GM19238 (cell line): ENCODE results near the gene CEACAM3.

ENCODE experiments used
- DNase-seq: peaks from one replicate; pipeline ENCODE4 v3.0.0; 2011; ENCODE audit warnings: low spot score; ENCODE audit not compliant: insufficient read length

CEACAM3 gene

GRCh38 chr19:41792513-41793413 is 3.6 kb upstream of the CEACAM3 start:
- DNase-seq, result peak; percentile 31

- no peak for DNase-seq
These were observed 3.0 kb upstream of the CEACAM3 start for GRCh38 chr19:41793414-41793727.

GRCh38 chr19:41795031-41795461 is 1.3 kb upstream of the CEACAM3 start:
- DNase-seq, result no peak

GRCh38 chr19:41796901-41797300 is 514 bp downstream of the CEACAM3 start:
- DNase-seq, result no peak

GRCh38 chr19:41799444-41800000 is 3.1 kb downstream of the CEACAM3 start:
- no peak for DNase-seq

- DNase-seq, result no peak
These were observed 4.6 kb downstream of the CEACAM3 start for GRCh38 chr19:41801031-41801430.

- no peak for DNase-seq
These were observed 5.4 kb downstream of the CEACAM3 start for GRCh38 chr19:41801792-41802211.

- DNase-seq, result no peak
These were observed 6.4 kb downstream of the CEACAM3 start for GRCh38 chr19:41802770-41803169.

- no peak for DNase-seq
These were observed 7.9 kb downstream of the CEACAM3 start for GRCh38 chr19:41804336-41804735.

GRCh38 chr19:41807176-41807575 is 10.8 kb downstream of the CEACAM3 start:
- no peak for DNase-seq

- DNase-seq, result no peak
These were observed 12.5 kb downstream of the CEACAM3 start for GRCh38 chr19:41808663-41809566.

- DNase-seq, result no peak
These were observed 13.9 kb downstream of the CEACAM3 start for GRCh38 chr19:41810301-41810700.

GRCh38 chr19:41811036-41811435 is 14.6 kb downstream of the CEACAM3 start:
- no peak for DNase-seq

- no peak for DNase-seq
These were observed 15.6 kb downstream of the CEACAM3 start for GRCh38 chr19:41811981-41812380.

- no peak for DNase-seq
These were observed 17.5 kb downstream of the CEACAM3 start for GRCh38 chr19:41813911-41814310.

- no peak for DNase-seq
These were observed 18.9 kb downstream of the CEACAM3 start for GRCh38 chr19:41815301-41815700.

GRCh38 chr19:41816761-41817160 is 20.4 kb downstream of the CEACAM3 start:
- no peak for DNase-seq

GRCh38 chr19:41821003-41821735 is 24.8 kb downstream of the CEACAM3 start:
- peak; percentile 64 for DNase-seq

GRCh38 chr19:41837981-41838708 is 41.8 kb downstream of the CEACAM3 start:
- DNase-seq, result no peak

- no peak for DNase-seq
These were observed 42.8 kb downstream of the CEACAM3 start for GRCh38 chr19:41839211-41839610.

- DNase-seq, result no peak
These were observed 47.0 kb downstream of the CEACAM3 start for GRCh38 chr19:41843371-41843770.
